A549 (cell line): ENCODE measurements around the gene ZNF446. TPM values are rescaled to one million over a fixed set of nuclear protein-coding genes. Genes with fewer than 3 reads are reported as not detected.

Source experiments
- ATAC-seq, 2 experiments: fragments of 200-7000 bp in 1 of 2; fragments of >200 bp in 1 of 2; cut with Nextera tagmentation in 1 of 2; cut with Tn5 transposase in 1 of 2; 3 replicates each; pipeline versions ENCODE4 v1.8.0 to v1.9.1; 2018 to 2020; ENCODE audit warnings: mild to moderate bottlenecking in 1 of 2, moderate library complexity in 1 of 2
- CTCF ChIA-PET: fragments of 300-600 bp; sonication (Branson Sonifier 250); formaldehyde crosslinking; extraction: SDS; loops from one replicate; lab custom pipeline; 2021; ENCODE audit warnings: antibody characterized with exemption, inconsistent platforms; lab: Yijun Ruan, JAX
- POLR2A ChIA-PET: fragments of 350-600 bp; formaldehyde crosslinking; extraction: SDS; loops from one replicate; lab custom pipeline; 2021; ENCODE audit warnings: antibody characterized with exemption, inconsistent platforms; lab: Yijun Ruan, JAX
- DNase-seq, 2 experiments: peaks; one replicate each; pipeline versions ENCODE4 v3.0.0 to v3.0.0-alpha.2; 2011 to 2016; ENCODE audit warnings: low read depth in 1 of 2, low spot score in 1 of 2
- FAIRE-seq: peaks from 2 replicates; lab custom pipeline; 2011; peaks lifted over from hg19 to GRCh38; lab: Jason Lieb, UNC
- H3K27ac ChIP-seq, 2 experiments: fragments of >200 bp; sonication (Bioruptor Twin); formaldehyde crosslinking; 3 replicates each; pipeline ENCODE4 v1.5.1; 2016 to 2017
- H3K4me1 ChIP-seq: fragments of >200 bp; sonication (Bioruptor Twin); formaldehyde crosslinking; 3 replicates; pipeline ENCODE4 v1.6.1; 2016
- H3K4me2 ChIP-seq: fragments of >200 bp; sonication (Bioruptor Twin); formaldehyde crosslinking; 3 replicates; pipeline ENCODE4 v1.6.1; 2016
- H3K4me3 ChIP-seq: fragments of >200 bp; sonication (Bioruptor Twin); formaldehyde crosslinking; 3 replicates; pipeline ENCODE4 v1.5.1; 2016
- H3K9me3 ChIP-seq: fragments of >200 bp; sonication (Bioruptor Twin); formaldehyde crosslinking; 3 replicates; pipeline ENCODE4 v1.6.1; 2016
- BCL3 ChIP-seq: fragments of >200 bp; sonication (Bioruptor Twin); formaldehyde crosslinking; IDR thresholded peaks from 3 replicates; pipeline ENCODE4 v1.6.1; 2016
- BHLHE40 ChIP-seq: IDR thresholded peaks from 2 replicates; pipeline ENCODE4 v1.6.1; 2012; ENCODE audit warnings: low read depth, low read length, inconsistent platforms
- CEBPB ChIP-seq, 2 experiments: fragments of >200 bp in 1 of 2; sonication (Bioruptor Twin) in 1 of 2; formaldehyde crosslinking in 1 of 2; IDR thresholded peaks; 2 replicates each; pipeline ENCODE4 v1.6.1; 2012 to 2016
- EP300 ChIP-seq, 2 experiments: fragments of >200 bp; sonication (Bioruptor Twin); formaldehyde crosslinking; IDR thresholded peaks; 2 replicates in 1 of 2; 3 replicates in 1 of 2; pipeline ENCODE4 v1.6.1; 2016 to 2017
- FOSL2 ChIP-seq, 2 experiments: fragments of 450-650 bp in 1 of 2; fragments of >200 bp in 1 of 2; sonication (Bioruptor Twin) in 1 of 2; formaldehyde crosslinking; IDR thresholded peaks; 2 replicates each; pipeline versions ENCODE4 v1.5.0 to v1.6.1; 2016 to 2020; ENCODE audit warnings: mild to moderate bottlenecking in 1 of 2, moderate library complexity in 1 of 2
- GATA3 ChIP-seq: IDR thresholded peaks from 2 replicates; pipeline ENCODE4 v1.6.1; 2012; ENCODE audit warnings: borderline replicate concordance
- HEYL ChIP-seq: fragments of 250-450 bp; sonication (Bioruptor Pico); IDR thresholded peaks from 2 replicates; pipeline ENCODE4 v1.8.0; 2021; ENCODE audit warnings: mild to moderate bottlenecking, moderate library complexity
- HOXB5 ChIP-seq: fragments of 250-450 bp; sonication (Bioruptor Pico); IDR thresholded peaks from 2 replicates; pipeline ENCODE4 v1.5.0; 2020; ENCODE audit warnings: mild to moderate bottlenecking, moderate library complexity
- JUNB ChIP-seq: fragments of >200 bp; sonication (Bioruptor Twin); formaldehyde crosslinking; IDR thresholded peaks from 2 replicates; pipeline ENCODE4 v1.6.1; 2016
- KDM1A ChIP-seq: fragments of 200-600 bp; sonication (generic); IDR thresholded peaks from 2 replicates; pipeline ENCODE4 v1.6.1; 2016; ENCODE audit warnings: low read depth, mild to moderate bottlenecking
- KDM5A ChIP-seq: fragments of 200-600 bp; sonication (generic); IDR thresholded peaks from 2 replicates; pipeline ENCODE4 v1.6.1; 2016; ENCODE audit warnings: antibody characterized with exemption, mild to moderate bottlenecking
- MAFK ChIP-seq: fragments of 450-650 bp; IDR thresholded peaks from 2 replicates; pipeline ENCODE4 v1.6.1; 2014; ENCODE audit not compliant: partially characterized antibody
- MAX ChIP-seq: IDR thresholded peaks from 2 replicates; pipeline ENCODE4 v1.6.1; 2012
- MYC ChIP-seq: IDR thresholded peaks from 2 replicates; pipeline ENCODE4 v1.6.1; 2012; ENCODE audit warnings: mild to moderate bottlenecking, inconsistent platforms, low read length, improper control_type of control experiment, borderline replicate concordance
- NR3C1 ChIP-seq: fragments of >200 bp; sonication (Bioruptor Twin); formaldehyde crosslinking; IDR thresholded peaks from 3 replicates; pipeline ENCODE4 v1.6.1; 2017
- PHF8 ChIP-seq: fragments of 200-600 bp; sonication (generic); IDR thresholded peaks from 2 replicates; pipeline ENCODE4 v1.6.1; 2016; ENCODE audit warnings: low read depth, mild to moderate bottlenecking, antibody characterized with exemption, moderate library complexity, borderline replicate concordance
- RARB ChIP-seq: fragments of 250-450 bp; sonication (Bioruptor Pico); IDR thresholded peaks from 2 replicates; pipeline ENCODE4 v1.8.0; 2021; ENCODE audit warnings: mild to moderate bottlenecking, moderate library complexity
- RNF2 ChIP-seq: fragments of 200-600 bp; sonication (generic); IDR thresholded peaks from 2 replicates; pipeline ENCODE4 v1.6.1; 2016; ENCODE audit warnings: low read depth, mild to moderate bottlenecking, antibody characterized with exemption, moderate library complexity, borderline replicate concordance
- SMC3 ChIP-seq: fragments of >200 bp; sonication (Bioruptor Twin); formaldehyde crosslinking; IDR thresholded peaks from 3 replicates; pipeline ENCODE4 v1.6.1; 2018; ENCODE audit warnings: inconsistent platforms
- SREBF2 ChIP-seq: fragments of 450-650 bp; IDR thresholded peaks from 2 replicates; pipeline ENCODE4 v1.6.1; 2014; ENCODE audit warnings: mild to moderate bottlenecking, moderate library complexity
- TFCP2L1 ChIP-seq: fragments of 250-450 bp; sonication (Bioruptor Pico); IDR thresholded peaks from 2 replicates; pipeline ENCODE4 v1.5.0; 2021; ENCODE audit warnings: mild to moderate bottlenecking
- ZC3H11A ChIP-seq: fragments of 450-650 bp; IDR thresholded peaks from 2 replicates; pipeline ENCODE4 v1.6.1; 2014; ENCODE audit warnings: antibody characterized with exemption, mild to moderate bottlenecking
- ZFP36 ChIP-seq: fragments of 450-650 bp; IDR thresholded peaks from 2 replicates; pipeline ENCODE4 v1.6.1; 2014; ENCODE audit warnings: borderline replicate concordance; ENCODE audit not compliant: partially characterized antibody
- ZNF302 ChIP-seq: fragments of 250-450 bp; sonication (Bioruptor Pico); IDR thresholded peaks from 2 replicates; pipeline ENCODE4 v1.9.0; 2021; ENCODE audit warnings: inconsistent platforms, mild to moderate bottlenecking, moderate library complexity
- WGBS: methylation state at CpG from one replicate; pipeline ENCODE4 v1.1.6; 2017; ENCODE audit errors: missing lambda C conversion rate; 5-methylcytosine and 5-hydroxymethylcytosine counted together
- polyA plus RNA-seq, 4 experiments: library from polyadenylated mRNA; depleted of rRNA in 3 of 4; stranded (reverse); fragments of >200 nt; fragmentation: RNase III in 1 of 4; extraction: RNeasy Plus Mini Kit Qiagen cat#74134 plus additional on column Dnase treatment in 1 of 4; gene quantifications; 2 replicates in 3 of 4; 3 replicates in 1 of 4; pipeline ENCODE4 v1.2.3, GENCODE V29; 2011 to 2017
- TF ChIP-seq, protein P1 (sequence below): fragments of >200 bp; sonication (Bioruptor Twin); formaldehyde crosslinking; IDR thresholded peaks from 3 replicates; pipeline ENCODE4 v1.5.1; 2016
- TF ChIP-seq, protein P2 (sequence below): fragments of 150-350 bp; IDR thresholded peaks from 2 replicates; pipeline ENCODE4 v1.6.1; 2014; ENCODE audit warnings: low read depth, mild to moderate bottlenecking, low read length
- TF ChIP-seq, protein P3 (sequence below): IDR thresholded peaks from 2 replicates; pipeline ENCODE4 v1.6.1; 2012
- TF ChIP-seq, protein P4 (sequence below): IDR thresholded peaks from 2 replicates; pipeline ENCODE4 v1.6.1; 2012; ENCODE audit warnings: low read depth, borderline replicate concordance

The ZNF446 gene
- polyA plus RNA-seq, 2 of the 4 experiments (the other 2 are of a cell fraction) = 6.2 to 11.0 TPM

DNA sequence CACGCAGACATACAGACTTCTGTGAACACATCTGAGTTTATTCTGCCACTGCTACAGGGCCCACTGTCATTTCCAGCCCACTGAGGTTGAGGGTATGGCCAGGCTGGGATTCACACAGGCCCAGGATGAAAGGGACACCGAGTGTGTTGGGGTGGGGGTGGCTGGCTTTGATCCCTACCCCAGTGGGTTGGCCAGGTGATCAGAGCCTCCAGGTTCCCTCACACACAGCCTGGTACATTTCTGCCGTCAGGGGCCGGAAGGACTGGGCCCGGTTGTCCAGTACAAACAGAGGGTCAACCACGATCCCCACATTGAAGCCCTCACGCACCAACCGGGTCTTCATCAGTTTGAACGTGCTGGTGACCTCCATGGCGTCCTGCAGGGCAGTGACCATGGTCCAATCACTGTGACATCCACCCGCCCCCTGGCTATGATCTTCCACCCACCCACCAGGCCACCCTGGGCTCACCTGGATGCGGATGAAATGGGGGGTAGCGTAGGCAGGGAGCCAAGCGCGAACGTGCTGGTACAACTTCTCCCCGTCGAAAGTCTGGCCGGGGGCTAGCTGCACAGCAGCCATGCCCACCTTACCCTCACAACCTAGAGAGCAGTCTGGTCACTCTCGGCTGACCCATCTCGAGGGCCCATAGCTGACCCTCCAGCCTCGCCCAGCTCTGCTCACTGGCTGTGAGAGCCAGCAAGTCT is 22.3 kb downstream of the ZNF446 start:
- TF ChIP-seq, protein P1, sequence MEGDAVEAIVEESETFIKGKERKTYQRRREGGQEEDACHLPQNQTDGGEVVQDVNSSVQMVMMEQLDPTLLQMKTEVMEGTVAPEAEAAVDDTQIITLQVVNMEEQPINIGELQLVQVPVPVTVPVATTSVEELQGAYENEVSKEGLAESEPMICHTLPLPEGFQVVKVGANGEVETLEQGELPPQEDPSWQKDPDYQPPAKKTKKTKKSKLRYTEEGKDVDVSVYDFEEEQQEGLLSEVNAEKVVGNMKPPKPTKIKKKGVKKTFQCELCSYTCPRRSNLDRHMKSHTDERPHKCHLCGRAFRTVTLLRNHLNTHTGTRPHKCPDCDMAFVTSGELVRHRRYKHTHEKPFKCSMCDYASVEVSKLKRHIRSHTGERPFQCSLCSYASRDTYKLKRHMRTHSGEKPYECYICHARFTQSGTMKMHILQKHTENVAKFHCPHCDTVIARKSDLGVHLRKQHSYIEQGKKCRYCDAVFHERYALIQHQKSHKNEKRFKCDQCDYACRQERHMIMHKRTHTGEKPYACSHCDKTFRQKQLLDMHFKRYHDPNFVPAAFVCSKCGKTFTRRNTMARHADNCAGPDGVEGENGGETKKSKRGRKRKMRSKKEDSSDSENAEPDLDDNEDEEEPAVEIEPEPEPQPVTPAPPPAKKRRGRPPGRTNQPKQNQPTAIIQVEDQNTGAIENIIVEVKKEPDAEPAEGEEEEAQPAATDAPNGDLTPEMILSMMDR = no peak
- no peak for TF ChIP-seq HOXB5 (CRISPR knock-in tag)
- TF ChIP-seq ZNF302 (CRISPR knock-in tag) = no peak
- TF ChIP-seq MYC = no peak
- TF ChIP-seq, protein P2, sequence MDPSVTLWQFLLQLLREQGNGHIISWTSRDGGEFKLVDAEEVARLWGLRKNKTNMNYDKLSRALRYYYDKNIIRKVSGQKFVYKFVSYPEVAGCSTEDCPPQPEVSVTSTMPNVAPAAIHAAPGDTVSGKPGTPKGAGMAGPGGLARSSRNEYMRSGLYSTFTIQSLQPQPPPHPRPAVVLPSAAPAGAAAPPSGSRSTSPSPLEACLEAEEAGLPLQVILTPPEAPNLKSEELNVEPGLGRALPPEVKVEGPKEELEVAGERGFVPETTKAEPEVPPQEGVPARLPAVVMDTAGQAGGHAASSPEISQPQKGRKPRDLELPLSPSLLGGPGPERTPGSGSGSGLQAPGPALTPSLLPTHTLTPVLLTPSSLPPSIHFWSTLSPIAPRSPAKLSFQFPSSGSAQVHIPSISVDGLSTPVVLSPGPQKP = no peak
- TF ChIP-seq GATA3 = no peak
- no peak for TF ChIP-seq NR3C1
- TF ChIP-seq SMC3 = no peak
- TF ChIP-seq SREBF2 = no peak
- TF ChIP-seq EP300 (IDR thresholded peaks at IDR 0.05) = no peak
- no peak for TF ChIP-seq RNF2
- no peak for TF ChIP-seq BHLHE40
- TF ChIP-seq BCL3 = no peak
- TF ChIP-seq ZC3H11A = no peak
- TF ChIP-seq MAX = no peak
- no peak for TF ChIP-seq RARB (CRISPR knock-in tag)
- no peak for TF ChIP-seq PHF8
- TF ChIP-seq, all 56 proteins: peak for 0
- no peak for FAIRE-seq
- WGBS = 76% methylated on average over 21 of the region's 22 CpGs
- Histone ChIP-seq H3K27ac (peak overlapping the region; percentile 69 to 89), H3K4me3 (peak overlapping the region; percentile 61), H3K4me1 (peaks cover 13% of the 10 kb centered on the region; the same call in 2 of the 3 replicates), H3K9me3 (no peaks in the 10 kb centered on the region), H3K4me2 (peak overlapping the region; percentile 98)
- ChIA-PET CTCF (interaction anchor here (0.9 to 4.1 kb wide), 3 partner anchors 14 to 21 kb away, joined by 3 to 57 read pairs (median 4); partner anchors contain the start of gene ZBTB45), POLR2A (interaction anchor here (0.8 to 3.9 kb wide), 2 partner anchors 22 to 23 kb away, joined by 3 to 40 read pairs; partner anchors contain the start of genes ZBTB45 and ZNF446)
- peak in 1 of 2 experiments; percentile 27; a peak in 3 of 6 replicates for ATAC-seq
- DNase-seq = no peak

- H3K4me1 ChIP-seq = peaks cover 13% of the 10 kb centered on the region; the same call in 2 of the 3 replicates
- H3K4me3 ChIP-seq = peak overlapping the region; percentile 61
- peak; percentile 100 for DNase-seq
- POLR2A ChIA-PET = interaction anchor here (0.6 to 3.9 kb wide), 6 partner anchors 10 to 263 kb away, joined by 3 to 40 read pairs (median 6); partner anchors contain the start of genes TRIM28, ZBTB45 and ZNF446
- H3K9me3 ChIP-seq = 0 out of 3 replicates have a peak, but pooled peaks cover 2% of the 10 kb centered on the region
- peak; percentile 61 for FAIRE-seq
- WGBS = 10% methylated on average over 9 of the region's 60 CpGs
- peak overlapping the region; percentile 85 to 89 for H3K27ac ChIP-seq
- CTCF ChIA-PET = interaction anchor here (0.7 to 4.1 kb wide), 9 partner anchors 9 to 26 kb away, joined by 3 to 57 read pairs (median 4); partner anchors contain the start of gene ZBTB45
- H3K4me2 ChIP-seq = peak overlapping the region; percentile 98
- ATAC-seq = peak; percentile 97 to 99
- TF ChIP-seq JUNB = no peak
- no peak for TF ChIP-seq HEYL (CRISPR knock-in tag)
- TF ChIP-seq SMC3 = peak; percentile 39; the same call in 2 of the 3 replicates
- peak in 1 of 2 experiments; percentile 9; a peak in 1 of 4 replicates for TF ChIP-seq CEBPB (IDR thresholded peaks at IDR 0.05)
- no peak for TF ChIP-seq FOSL2 (IDR thresholded peaks at IDR 0.05)
- no peak for TF ChIP-seq FOSL2 (CRISPR knock-in tag; IDR thresholded peaks at IDR 0.05)
- TF ChIP-seq GATA3 = 0 out of 2 replicates have a peak, but pooled peaks have one; percentile 62
- TF ChIP-seq, protein P3, sequence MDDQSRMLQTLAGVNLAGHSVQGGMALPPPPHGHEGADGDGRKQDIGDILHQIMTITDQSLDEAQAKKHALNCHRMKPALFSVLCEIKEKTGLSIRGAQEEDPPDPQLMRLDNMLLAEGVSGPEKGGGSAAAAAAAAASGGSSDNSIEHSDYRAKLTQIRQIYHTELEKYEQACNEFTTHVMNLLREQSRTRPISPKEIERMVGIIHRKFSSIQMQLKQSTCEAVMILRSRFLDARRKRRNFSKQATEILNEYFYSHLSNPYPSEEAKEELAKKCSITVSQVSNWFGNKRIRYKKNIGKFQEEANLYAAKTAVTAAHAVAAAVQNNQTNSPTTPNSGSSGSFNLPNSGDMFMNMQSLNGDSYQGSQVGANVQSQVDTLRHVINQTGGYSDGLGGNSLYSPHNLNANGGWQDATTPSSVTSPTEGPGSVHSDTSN = peak; percentile 30; the same call in 1 of the 2 replicates
- TF ChIP-seq MAFK = no peak
- no peak; the same call in 1 of the 2 replicates for TF ChIP-seq ZC3H11A
- no peak for TF ChIP-seq RNF2
- TF ChIP-seq KDM5A = peak; percentile 84
- no peak for TF ChIP-seq ZFP36
- no peak for TF ChIP-seq TFCP2L1 (CRISPR knock-in tag)
- no peak for TF ChIP-seq KDM1A
- TF ChIP-seq, protein P4, sequence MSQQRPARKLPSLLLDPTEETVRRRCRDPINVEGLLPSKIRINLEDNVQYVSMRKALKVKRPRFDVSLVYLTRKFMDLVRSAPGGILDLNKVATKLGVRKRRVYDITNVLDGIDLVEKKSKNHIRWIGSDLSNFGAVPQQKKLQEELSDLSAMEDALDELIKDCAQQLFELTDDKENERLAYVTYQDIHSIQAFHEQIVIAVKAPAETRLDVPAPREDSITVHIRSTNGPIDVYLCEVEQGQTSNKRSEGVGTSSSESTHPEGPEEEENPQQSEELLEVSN = peak; percentile 88; the same call in 1 of the 2 replicates
- no peak for TF ChIP-seq RARB (CRISPR knock-in tag)
These were observed 23.1 kb downstream of the ZNF446 start for GRCh38 chr19:58499021-58499927.
